Panc1 (cell line): ENCODE data around the gene DAZAP1. TPM values are rescaled to one million over a fixed set of nuclear protein-coding genes. Genes with fewer than 3 reads are reported as not detected.
A peak's percentile ranks its signal among the peaks of the same experiment; 100 is the strongest.

ENCODE experiments used
- ATAC-seq: fragments of 200-7000 bp; cut with Tn5 transposase; 2 replicates; pipeline ENCODE4 v1.9.1; 2020; ENCODE audit warnings: mild to moderate bottlenecking, moderate library complexity
- BruUV-seq: library from RNA; stranded (reverse); fragments of 400-500 nt; replicated peaks from 2 replicates; lab custom pipeline; 2021; lab: Mats Ljungman, UMichigan
- CTCF ChIA-PET: fragments of 300-600 bp; sonication (Branson Sonifier 250); formaldehyde crosslinking; loops from one replicate; lab custom pipeline; 2022; ENCODE audit warnings: antibody characterized with exemption; lab: Charles Lee
- POLR2A ChIA-PET: fragments of 300-600 bp; sonication (Branson Sonifier 250); formaldehyde crosslinking; loops from one replicate; lab custom pipeline; 2022; ENCODE audit warnings: antibody characterized with exemption; lab: Charles Lee
- DNase-seq: peaks from one replicate; pipeline ENCODE4 v3.0.0-alpha.2; 2010; ENCODE audit warnings: low read depth, low spot score
- H3K27ac ChIP-seq: 2 replicates; pipeline ENCODE4 v1.5.1; 2011; ENCODE audit warnings: mild to moderate bottlenecking, low read length, inconsistent platforms
- H3K27me3 ChIP-seq: fragments of 200-500 bp; sonication (Bioruptor generic); 2 replicates; pipeline ENCODE4 v1.6.0; 2014; ENCODE audit warnings: low read length, inconsistent platforms; ENCODE audit not compliant: control insufficient read depth, insufficient read depth
- H3K36me3 ChIP-seq: fragments of 200-500 bp; sonication (Bioruptor generic); 2 replicates; pipeline ENCODE4 v1.5.1; 2014; ENCODE audit warnings: inconsistent platforms, mild to moderate bottlenecking, low read length, moderate library complexity; ENCODE audit not compliant: control insufficient read depth, insufficient read depth
- H3K4me1 ChIP-seq: 2 replicates; pipeline ENCODE4 v1.5.1; 2011; ENCODE audit warnings: inconsistent platforms, mild to moderate bottlenecking, low read length, moderate library complexity; ENCODE audit not compliant: control insufficient read depth, insufficient read depth
- H3K4me3 ChIP-seq, 2 experiments: 2 replicates each; pipeline ENCODE4 v1.5.1; 2011 to 2012; ENCODE audit warnings: low read depth in 2 of 2, low read length in 2 of 2, mild to moderate bottlenecking in 2 of 2, inconsistent platforms in 1 of 2, moderate library complexity in 1 of 2
- H3K9me3 ChIP-seq: fragments of 200-500 bp; sonication (Bioruptor generic); 2 replicates; pipeline ENCODE4 v1.5.1; 2014; ENCODE audit warnings: low read depth, mild to moderate bottlenecking, inconsistent platforms, low read length, moderate library complexity; ENCODE audit not compliant: control insufficient read depth, insufficient read depth
- CTCF ChIP-seq: fragments of 450-650 bp; IDR thresholded peaks from 2 replicates; pipeline ENCODE4 v1.5.1; 2017; ENCODE audit warnings: mild to moderate bottlenecking
- POLR2AphosphoS5 ChIP-seq: IDR thresholded peaks from 2 replicates; pipeline ENCODE4 v1.6.1; 2012; ENCODE audit warnings: mild to moderate bottlenecking, low read depth, low read length, moderate library complexity
- REST ChIP-seq, 2 experiments: IDR thresholded peaks; 2 replicates each; pipeline ENCODE4 v1.6.1; 2011 to 2012; ENCODE audit warnings: low read depth in 2 of 2, control low read depth in 1 of 2, low read length in 1 of 2, mild to moderate bottlenecking in 1 of 2, moderate library complexity in 1 of 2; ENCODE audit not compliant: insufficient read depth in 1 of 2
- SIN3A ChIP-seq: IDR thresholded peaks from 2 replicates; pipeline ENCODE4 v1.6.1; 2012; ENCODE audit warnings: low read depth, mild to moderate bottlenecking, low read length, moderate library complexity, borderline replicate concordance; ENCODE audit not compliant: insufficient read depth
- TCF7L2 ChIP-seq: IDR thresholded peaks from 2 replicates; pipeline ENCODE4 v1.6.1; 2011; ENCODE audit warnings: mild to moderate bottlenecking, low read depth, low read length, inconsistent platforms
- in situ Hi-C: cut with HindIII; loops from 2 replicates; pipeline ENCODE4 v1.10.0; 2016; ENCODE audit warnings: low sequenced_read_pairs, low pct_unique_long_range_greater_than_20kb
- intact Hi-C: fragments of 100-400 bp; cut with micrococcal nuclease; formaldehyde crosslinking; loops from one replicate; pipeline ENCODE4 v1.10.0; 2022; ENCODE audit not compliant: unreplicated experiment
- total RNA-seq: library from RNA; stranded (reverse); gene quantifications from one replicate; pipeline ENCODE4 v1.2.1, GENCODE V29; 2021; ENCODE audit not compliant: unreplicated experiment

DAZAP1 gene
- total RNA-seq, 1 experiment from 2014 or later: 195 TPM

GRCh38 chr19:1449467-1450442 is 42.4 kb downstream of the DAZAP1 start, which contains the start of gene APC2:
TSS of gene APC2 (plus strand) at chr19:1450121. CDS start at chr19:1453002, 2,881 bp downstream.
- ATAC-seq (no peak), DNase-seq (no peak)
- intact Hi-C loops: no loop called here
- no peaks in the 10 kb centered on the region for H3K27me3 ChIP-seq
- POLR2A ChIA-PET: no interaction called here
- no peaks in the 10 kb centered on the region for H3K9me3 ChIP-seq
- CTCF ChIA-PET: no interaction called here
- TF ChIP-seq SIN3A (no peak), REST (IDR thresholded peaks at IDR 0.05; ENCODE audit: insufficient read depth in 1 of 2, low read depth in 2 of 2, low read length in 1 of 2) (no peak), CTCF (no peak), TCF7L2 (no peak), POLR2AphosphoS5 (no peak)
- in situ Hi-C loops: no loop called here
- H3K36me3 ChIP-seq: no peaks in the 10 kb centered on the region
- no TSS peak for BruUV-seq
- H3K4me1 ChIP-seq: peaks cover 1% of the 10 kb centered on the region; the same call in 1 of the 2 replicates
- H3K27ac ChIP-seq: peak within 1 kb of the TSS; percentile 71; the same call in 1 of the 2 replicates
- peak within 1 kb of the TSS in 1 of 2 experiments; percentile 14; a peak in 3 of 4 replicates for H3K4me3 ChIP-seq

GRCh38 chr19:1450735-1451731 is 43.6 kb downstream of the DAZAP1 start:
- TF ChIP-seq POLR2AphosphoS5 (no peak), SIN3A (no peak), REST (IDR thresholded peaks at IDR 0.05; ENCODE audit: insufficient read depth in 1 of 2, low read depth in 2 of 2, low read length in 1 of 2) (no peak), CTCF (no peak), TCF7L2 (no peak)
- intact Hi-C loops (no loop called here), in situ Hi-C loops (no loop called here)
- ChIA-PET CTCF (no interaction called here), POLR2A (no interaction called here)
- Histone ChIP-seq H3K4me1 (no peaks in the 10 kb centered on the region; the same call in none of the 2 replicates), H3K4me3 (no peak overlapping the region; a peak in 1 of 4 replicates), H3K27ac (no peak overlapping the region), H3K36me3 (no peaks in the 10 kb centered on the region), H3K9me3 (no peaks in the 10 kb centered on the region), H3K27me3 (no peaks in the 10 kb centered on the region)
- ATAC-seq: no peak
- DNase-seq: no peak
- BruUV-seq: no TSS peak
